ENCODE results near the gene SLC45A2.

- TF ChIP-seq, protein P1, sequence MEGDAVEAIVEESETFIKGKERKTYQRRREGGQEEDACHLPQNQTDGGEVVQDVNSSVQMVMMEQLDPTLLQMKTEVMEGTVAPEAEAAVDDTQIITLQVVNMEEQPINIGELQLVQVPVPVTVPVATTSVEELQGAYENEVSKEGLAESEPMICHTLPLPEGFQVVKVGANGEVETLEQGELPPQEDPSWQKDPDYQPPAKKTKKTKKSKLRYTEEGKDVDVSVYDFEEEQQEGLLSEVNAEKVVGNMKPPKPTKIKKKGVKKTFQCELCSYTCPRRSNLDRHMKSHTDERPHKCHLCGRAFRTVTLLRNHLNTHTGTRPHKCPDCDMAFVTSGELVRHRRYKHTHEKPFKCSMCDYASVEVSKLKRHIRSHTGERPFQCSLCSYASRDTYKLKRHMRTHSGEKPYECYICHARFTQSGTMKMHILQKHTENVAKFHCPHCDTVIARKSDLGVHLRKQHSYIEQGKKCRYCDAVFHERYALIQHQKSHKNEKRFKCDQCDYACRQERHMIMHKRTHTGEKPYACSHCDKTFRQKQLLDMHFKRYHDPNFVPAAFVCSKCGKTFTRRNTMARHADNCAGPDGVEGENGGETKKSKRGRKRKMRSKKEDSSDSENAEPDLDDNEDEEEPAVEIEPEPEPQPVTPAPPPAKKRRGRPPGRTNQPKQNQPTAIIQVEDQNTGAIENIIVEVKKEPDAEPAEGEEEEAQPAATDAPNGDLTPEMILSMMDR (IDR thresholded peaks at IDR 0.05; ENCODE audit: insufficient read depth, low read length, poor library complexity, severe bottlenecking), result no peak
- no peak for TF ChIP-seq EZH2phosphoT487 (conservative IDR thresholded peaks at IDR 0.05; ENCODE audit: low read length)
Measured at GRCh38 chr5:34011536-34011935, 27.0 kb upstream of the SLC45A2 start.
